B cell (primary cell): ENCODE results near the gene IDH2. TPM values are rescaled to one million over a fixed set of nuclear protein-coding genes. Genes with fewer than 3 reads are reported as not detected.

Experiments used
- ATAC-seq: fragments of 200-7000 bp; cut with Tn5 transposase; one replicate; pipeline ENCODE4 v1.10.0; 2021; ENCODE audit warnings: low read depth, mild to moderate bottlenecking, moderate number of reproducible peaks, moderate library complexity
- CTCF ChIA-PET: fragments of 350-600 bp; sonication (Branson Sonifier 250); formaldehyde crosslinking; loops from one replicate; lab custom pipeline; 2021; ENCODE audit warnings: antibody characterized with exemption, inconsistent platforms; lab: Charles Lee
- POLR2A ChIA-PET: fragments of 350-600 bp; sonication (Branson Sonifier 250); formaldehyde crosslinking; loops from one replicate; lab custom pipeline; 2021; ENCODE audit warnings: antibody characterized with exemption; lab: Charles Lee
- DNase-seq: peaks from one replicate; pipeline ENCODE4 v3.0.0; 2013
- H2AFZ ChIP-seq: 2 replicates; pipeline ENCODE4 v1.6.1; 2012; ENCODE audit warnings: mild to moderate bottlenecking, low read depth, low read length; ENCODE audit not compliant: insufficient read depth, poor library complexity, severe bottlenecking
- H3K27ac ChIP-seq, 2 donors: 1 replicate in 1 of 2; 2 replicates in 1 of 2; pipeline ENCODE4 v1.5.1; 2012 to 2013; ENCODE audit warnings: low read length in 2 of 2, mild to moderate bottlenecking in 2 of 2, moderate library complexity in 1 of 2
- H3K27me3 ChIP-seq, 4 experiments: fragments of 200-600 bp in 1 of 4; sonication (generic) in 1 of 4; replicated peaks in 1 of 4; 1 replicate in 2 of 4; 2 replicates in 2 of 4; pipeline versions ENCODE4 v1.6.1 to v1.7.0; 2013 to 2016; ENCODE audit warnings: low read length in 3 of 4, mild to moderate bottlenecking in 2 of 4, mixed read lengths in 1 of 4, moderate library complexity in 1 of 4; ENCODE audit not compliant: insufficient read depth in 4 of 4, control insufficient read depth in 3 of 4; ENCODE audit errors: control extremely low read depth in 1 of 4
- H3K36me3 ChIP-seq, 2 experiments: replicated peaks in 1 of 2; 1 replicate in 1 of 2; 2 replicates in 1 of 2; pipeline versions ENCODE4 v1.6.1 to v1.7.1; 2013; ENCODE audit warnings: low read length in 1 of 2; ENCODE audit not compliant: insufficient read depth in 2 of 2, control insufficient read depth in 1 of 2; ENCODE audit errors: control extremely low read depth in 1 of 2, extremely low read depth in 1 of 2
- H3K4me1 ChIP-seq, 2 donors: fragments of 200-600 bp in 1 of 2; sonication (generic) in 1 of 2; 1 replicate in 1 of 2; 2 replicates in 1 of 2; pipeline versions ENCODE4 v1.5.1 to v1.6.1; 2013 to 2017; ENCODE audit warnings: low read length in 2 of 2; ENCODE audit not compliant: control insufficient read depth in 2 of 2, insufficient read depth in 2 of 2
- H3K4me2 ChIP-seq: replicated peaks from 2 replicates; pipeline ENCODE3; 2012; ENCODE audit warnings: mild to moderate bottlenecking, low read depth, low read length; ENCODE audit not compliant: poor library complexity, severe bottlenecking
- H3K4me3 ChIP-seq, 5 experiments: fragments of 200-600 bp in 1 of 5; sonication (generic) in 1 of 5; 1 replicate in 3 of 5; 2 replicates in 2 of 5; pipeline versions ENCODE4 v1.5.1 to v1.7.0; 2011 to 2016; ENCODE audit warnings: low read length in 4 of 5, mild to moderate bottlenecking in 4 of 5, low read depth in 2 of 5, control low read depth in 1 of 5, moderate library complexity in 1 of 5; ENCODE audit not compliant: insufficient read depth in 1 of 5; ENCODE audit errors: control extremely low read depth in 1 of 5, extremely low read depth in 1 of 5
- H3K79me2 ChIP-seq: fragments of 200-600 bp; sonication (generic); one replicate; pipeline ENCODE4 v1.6.0; 2016; ENCODE audit warnings: low read length; ENCODE audit not compliant: control insufficient read depth, insufficient read depth
- H3K9ac ChIP-seq: fragments of 200-600 bp; sonication (generic); 2 replicates; pipeline ENCODE4 v1.6.1; 2017; ENCODE audit warnings: mild to moderate bottlenecking, low read length, moderate library complexity
- H3K9me3 ChIP-seq, 3 donors: one replicate each; pipeline versions ENCODE4 v1.6.1 to v1.7.1; 2013; ENCODE audit warnings: low read length in 2 of 3; ENCODE audit not compliant: control insufficient read depth in 2 of 3, insufficient read depth in 1 of 3; ENCODE audit errors: control extremely low read depth in 1 of 3
- H4K20me1 ChIP-seq: 2 replicates; pipeline ENCODE4 v1.6.0; 2012; ENCODE audit warnings: mild to moderate bottlenecking, low read length; ENCODE audit not compliant: insufficient read depth, control insufficient read depth, poor library complexity, severe bottlenecking
- H3K27ac Mint-ChIP-seq: one replicate; pipeline ENCODE4 v1.8.0; 2021; ENCODE audit warnings: mixed read lengths
- H3K27me3 Mint-ChIP-seq: one replicate; pipeline ENCODE4 v1.8.0; 2021; ENCODE audit warnings: mixed read lengths
- H3K4me1 Mint-ChIP-seq: one replicate; pipeline ENCODE4 v1.8.0; 2021; ENCODE audit warnings: mixed read lengths
- H3K4me3 Mint-ChIP-seq: one replicate; pipeline ENCODE4 v1.8.0; 2021; ENCODE audit warnings: mixed read lengths
- H3K9me3 Mint-ChIP-seq: one replicate; pipeline ENCODE4 v1.8.0; 2022; ENCODE audit warnings: mixed read lengths; ENCODE audit not compliant: insufficient read depth
- EZH2 ChIP-seq: IDR thresholded peaks from 2 replicates; pipeline ENCODE4 v1.6.1; 2012; ENCODE audit warnings: borderline replicate concordance, low read depth, mild to moderate bottlenecking, moderate library complexity, low read length; ENCODE audit not compliant: insufficient read depth, poor library complexity, severe bottlenecking
- WGBS: methylation state at CpG from one replicate; pipeline ENCODE4 v1.1.5; 2013; ENCODE audit warnings: missing lambda C conversion rate; ENCODE audit not compliant: insufficient coverage; 5-methylcytosine and 5-hydroxymethylcytosine counted together
- intact Hi-C: fragments of 100-400 bp; cut with micrococcal nuclease; formaldehyde crosslinking; loops from one replicate; pipeline ENCODE4 v1.10.0; 2022
- polyA plus RNA-seq: library from polyadenylated mRNA; depleted of rRNA; stranded (reverse); fragments of >200 nt; gene quantifications from 2 replicates; pipeline ENCODE4 v1.2.3, GENCODE V29; 2012
- total RNA-seq, 2 donors: library from RNA; stranded (reverse); fragments of 120-200 nt in 1 of 2; gene quantifications; 1 replicate in 1 of 2; 2 replicates in 1 of 2; pipeline versions ENCODE4 v1.2.3 to v1.2.4, GENCODE V29; 2013 to 2022
- TF ChIP-seq, protein P1 (sequence below): fragments of 200-600 bp; IDR thresholded peaks from one replicate; pipeline ENCODE4 v1.8.0; 2022; ENCODE audit warnings: antibody characterized with exemption, mild to moderate bottlenecking

IDH2 gene
- total and polyA plus RNA-seq, 2 donors (not counting 1 experiment from before 2014, with no cell fraction given) = 30.7 to 35.8 TPM

DNA sequence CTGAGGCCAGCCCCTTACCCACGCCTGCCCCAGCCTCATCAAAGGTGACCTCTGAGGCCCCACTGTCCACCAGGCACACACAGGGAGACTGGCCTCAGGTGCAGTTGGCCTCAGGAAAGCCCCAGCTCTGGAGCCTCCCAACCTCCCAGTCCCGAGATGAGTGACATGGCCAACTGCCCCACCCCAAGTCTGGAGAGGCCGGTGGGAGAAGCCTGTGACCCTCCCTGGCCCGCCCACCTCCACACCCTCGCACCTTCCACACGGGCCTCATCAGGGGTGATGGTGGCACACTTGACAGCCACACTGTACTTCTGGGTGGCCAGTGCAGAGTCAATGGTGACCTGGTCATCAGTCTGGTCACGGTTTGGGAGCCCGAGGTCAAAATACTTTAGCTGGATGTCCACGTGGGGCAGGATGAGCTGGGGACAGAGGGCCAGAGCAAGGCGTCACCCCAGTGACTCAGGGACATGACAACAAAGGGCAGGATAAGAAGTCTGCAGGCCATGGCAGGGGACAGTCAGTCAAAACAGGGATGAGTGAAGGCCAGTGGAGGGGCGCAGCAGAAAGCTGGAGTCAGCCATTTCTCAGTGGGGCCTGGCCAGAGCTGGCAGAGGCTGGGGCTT lies 11.9 kb downstream of the IDH2 start:
- H2AFZ ChIP-seq = no peak overlapping the region
- H3K27ac ChIP-seq = no peak overlapping the region
- H3K27me3 ChIP-seq = no peaks in the 10 kb centered on the region
- CTCF ChIA-PET = interaction anchor here (1.0 kb wide), 1 partner anchor 19 kb away, joined by 4 read pairs; no protein-coding TSS in a partner anchor
- no peak overlapping the region for H3K4me2 ChIP-seq
- H3K36me3 ChIP-seq = peaks cover 2 to 50% of the 10 kb centered on the region in 2 experiments
- H3K27ac Mint-ChIP-seq = no peak overlapping the region
- H4K20me1 ChIP-seq = peaks cover 17% of the 10 kb centered on the region
- peaks cover 8% of the 10 kb centered on the region for H3K4me1 Mint-ChIP-seq
- no peaks in the 10 kb centered on the region for H3K9me3 ChIP-seq
- peaks cover 1 to 3% of the 10 kb centered on the region in 2 donors for H3K4me1 ChIP-seq
- POLR2A ChIA-PET = no interaction called here
- H3K4me3 ChIP-seq = no peak overlapping the region
- TF ChIP-seq EZH2 = no peak
- TF ChIP-seq, protein P1, sequence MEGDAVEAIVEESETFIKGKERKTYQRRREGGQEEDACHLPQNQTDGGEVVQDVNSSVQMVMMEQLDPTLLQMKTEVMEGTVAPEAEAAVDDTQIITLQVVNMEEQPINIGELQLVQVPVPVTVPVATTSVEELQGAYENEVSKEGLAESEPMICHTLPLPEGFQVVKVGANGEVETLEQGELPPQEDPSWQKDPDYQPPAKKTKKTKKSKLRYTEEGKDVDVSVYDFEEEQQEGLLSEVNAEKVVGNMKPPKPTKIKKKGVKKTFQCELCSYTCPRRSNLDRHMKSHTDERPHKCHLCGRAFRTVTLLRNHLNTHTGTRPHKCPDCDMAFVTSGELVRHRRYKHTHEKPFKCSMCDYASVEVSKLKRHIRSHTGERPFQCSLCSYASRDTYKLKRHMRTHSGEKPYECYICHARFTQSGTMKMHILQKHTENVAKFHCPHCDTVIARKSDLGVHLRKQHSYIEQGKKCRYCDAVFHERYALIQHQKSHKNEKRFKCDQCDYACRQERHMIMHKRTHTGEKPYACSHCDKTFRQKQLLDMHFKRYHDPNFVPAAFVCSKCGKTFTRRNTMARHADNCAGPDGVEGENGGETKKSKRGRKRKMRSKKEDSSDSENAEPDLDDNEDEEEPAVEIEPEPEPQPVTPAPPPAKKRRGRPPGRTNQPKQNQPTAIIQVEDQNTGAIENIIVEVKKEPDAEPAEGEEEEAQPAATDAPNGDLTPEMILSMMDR = no peak
- H3K9me3 Mint-ChIP-seq = no peaks in the 10 kb centered on the region
- no peak overlapping the region for H3K9ac ChIP-seq
- no peaks in the 10 kb centered on the region for H3K27me3 Mint-ChIP-seq
- H3K4me3 Mint-ChIP-seq = no peak overlapping the region
- WGBS = 97% methylated on average over 11 of the region's 11 CpGs
- intact Hi-C loops = no loop called here
- DNase-seq (no peak), ATAC-seq (no peak)
- peaks cover 56% of the 10 kb centered on the region for H3K79me2 ChIP-seq

DNA sequence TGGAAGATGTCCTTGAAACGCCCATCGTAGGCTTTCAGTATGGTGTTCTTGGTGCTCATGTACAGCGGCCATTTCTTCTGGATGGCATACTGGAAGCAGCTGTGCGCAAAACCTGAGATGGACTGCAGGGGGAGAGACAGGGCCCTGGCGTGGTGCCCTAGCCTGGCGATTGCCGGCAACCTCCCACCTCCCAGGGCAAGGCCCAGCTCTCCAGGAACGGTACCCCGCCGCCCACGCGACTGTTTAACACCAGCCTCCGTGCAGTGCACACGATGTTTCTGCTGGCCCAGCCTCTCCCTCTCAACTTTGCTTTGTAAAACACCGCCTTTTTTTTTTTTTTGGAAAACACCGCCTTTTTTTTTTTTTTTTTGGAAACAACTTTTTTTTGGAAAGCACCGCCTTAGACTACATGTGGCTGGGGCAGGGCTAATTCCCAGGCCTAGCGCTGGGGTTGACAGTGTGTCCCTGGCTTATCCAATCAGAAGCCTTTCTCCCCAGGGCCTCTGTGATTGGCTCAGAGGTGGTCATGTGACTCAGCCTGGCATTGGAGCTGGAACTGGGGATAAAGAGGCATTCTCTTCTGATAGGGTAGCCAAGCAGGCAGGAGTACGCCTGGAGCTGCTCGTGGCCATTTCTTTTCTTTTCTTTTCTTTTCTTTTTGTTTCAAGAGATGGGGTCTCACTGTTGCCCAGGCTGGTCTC lies 14.7 kb downstream of the IDH2 start:
- Mint-ChIP-seq H3K9me3 (no peaks in the 10 kb centered on the region), H3K27ac (no peak overlapping the region), H3K4me3 (no peak overlapping the region), H3K4me1 (peaks cover 14% of the 10 kb centered on the region), H3K27me3 (no peaks in the 10 kb centered on the region)
- TF ChIP-seq, protein P1 = no peak
- no peak for TF ChIP-seq EZH2
- Histone ChIP-seq H4K20me1 (peaks cover 17% of the 10 kb centered on the region), H2AFZ (no peak overlapping the region), H3K4me3 (no peak overlapping the region), H3K9ac (no peak overlapping the region), H3K4me2 (no peak overlapping the region), H3K36me3 (peaks cover 0 to 72% of the 10 kb centered on the region in 2 experiments), H3K9me3 (no peaks in the 10 kb centered on the region), H3K27me3 (no peaks in the 10 kb centered on the region), H3K79me2 (peaks cover 28% of the 10 kb centered on the region), H3K27ac (no peak overlapping the region), H3K4me1 (no peaks in the 10 kb centered on the region)
- DNase-seq (no peak), ATAC-seq (no peak)
- intact Hi-C loops = loop anchor here (1.0 kb wide), 1 partner anchor 327 kb away; no protein-coding TSS in a partner anchor
- ChIA-PET POLR2A (no interaction called here), CTCF (interaction anchor here (0.7 to 8.7 kb wide), 14 partner anchors 9 to 440 kb away, joined by 3 to 101 read pairs (median 7); partner anchors contain the start of genes AP3S2 and IDH2)
- WGBS = 97% methylated on average over 17 of the region's 20 CpGs
